Upper lobe of right lung (tissue), 1 donor: ENCODE data around the gene GFRA1. TPM values are rescaled to one million over a fixed set of nuclear protein-coding genes. Genes with fewer than 3 reads are reported as not detected.
A peak's percentile ranks its signal among the peaks of the same experiment; 100 is the strongest.

ENCODE experiments used
- ATAC-seq: fragments of 200-7000 bp; cut with Tn5 transposase; one replicate; pipeline ENCODE4 v1.9.1; 2020; ENCODE audit warnings: mild to moderate bottlenecking, moderate library complexity
- DNase-seq: peaks from one replicate; pipeline ENCODE4 v3.0.0-alpha.2; 2020
- H3K27ac ChIP-seq: fragments of 200-600 bp; one replicate; pipeline ENCODE4 v1.8.0; 2022
- H3K27me3 ChIP-seq: fragments of 200-600 bp; one replicate; pipeline ENCODE4 v1.8.0; 2022; ENCODE audit warnings: mild to moderate bottlenecking
- H3K36me3 ChIP-seq: fragments of 200-600 bp; one replicate; pipeline ENCODE4 v1.8.0; 2022
- H3K4me1 ChIP-seq: fragments of 200-600 bp; one replicate; pipeline ENCODE4 v1.8.0; 2022
- H3K4me3 ChIP-seq: fragments of 200-600 bp; one replicate; pipeline ENCODE4 v1.8.0; 2022; ENCODE audit warnings: mild to moderate bottlenecking
- H3K9me3 ChIP-seq: fragments of 200-600 bp; one replicate; pipeline ENCODE4 v1.8.0; 2022
- CTCF ChIP-seq: fragments of 200-600 bp; IDR thresholded peaks from one replicate; pipeline ENCODE4 v1.8.0; 2022; ENCODE audit warnings: antibody characterized with exemption
- intact Hi-C: fragments of 100-400 bp; cut with DNase I; formaldehyde crosslinking; loops from one replicate; pipeline ENCODE4 v1.11.0; 2022
- total RNA-seq: library from RNA; stranded (reverse); fragmentation: NEBNext Ultra II Directional; extraction: Animal tissue kit (Norgen Biotek cat#: 25700); gene quantifications from one replicate; pipeline ENCODE4 v1.2.1, GENCODE V29; 2021
- donor health status: DM: no; HTN: yes; CAD: no; lungs with severe emphysema.

GFRA1 gene
- total RNA-seq, 1 donor from 2014 or later, result 3.4 TPM

- Histone ChIP-seq H3K4me3 (no peak overlapping the region), H3K4me1 (no peaks in the 10 kb centered on the region), H3K27me3 (no peaks in the 10 kb centered on the region), H3K9me3 (no peaks in the 10 kb centered on the region), H3K27ac (no peak overlapping the region), H3K36me3 (no peaks in the 10 kb centered on the region)
- intact Hi-C loops, result no loop called here
- no peak for TF ChIP-seq CTCF
- ATAC-seq, result no peak
- DNase-seq, result no peak
These were observed 143.0 kb downstream of the GFRA1 start for GRCh38 chr10:116130006-116130405.

- DNase-seq (no peak), ATAC-seq (no peak)
- Histone ChIP-seq H3K9me3 (no peaks in the 10 kb centered on the region), H3K4me1 (no peaks in the 10 kb centered on the region), H3K27ac (no peak overlapping the region), H3K36me3 (no peaks in the 10 kb centered on the region), H3K27me3 (no peaks in the 10 kb centered on the region), H3K4me3 (no peak overlapping the region)
- intact Hi-C loops, result no loop called here
- TF ChIP-seq CTCF, result no peak
These were observed 145.9 kb downstream of the GFRA1 start for GRCh38 chr10:116126954-116127695.

GRCh38 chr10:116126239-116126638, 146.8 kb downstream of the GFRA1 start:
- H3K27ac ChIP-seq, result no peak overlapping the region
- intact Hi-C loops, result no loop called here
- H3K9me3 ChIP-seq, result no peaks in the 10 kb centered on the region
- no peak for TF ChIP-seq CTCF
- ATAC-seq, result peak; percentile 28
- H3K27me3 ChIP-seq, result no peaks in the 10 kb centered on the region
- no peaks in the 10 kb centered on the region for H3K4me1 ChIP-seq
- DNase-seq, result no peak
- H3K4me3 ChIP-seq, result no peak overlapping the region
- no peaks in the 10 kb centered on the region for H3K36me3 ChIP-seq

GRCh38 chr10:116125180-116125579, 147.8 kb downstream of the GFRA1 start:
- ATAC-seq (no peak), DNase-seq (no peak)
- no peak overlapping the region for H3K4me3 ChIP-seq

GRCh38 chr10:116124777-116125176, 148.2 kb downstream of the GFRA1 start:
- ATAC-seq, result no peak
- no peaks in the 10 kb centered on the region for H3K4me1 ChIP-seq
- no peak for TF ChIP-seq CTCF
- intact Hi-C loops, result no loop called here
- H3K4me3 ChIP-seq, result no peak overlapping the region
- no peaks in the 10 kb centered on the region for H3K36me3 ChIP-seq
- H3K27ac ChIP-seq, result no peak overlapping the region
- DNase-seq, result no peak
- no peaks in the 10 kb centered on the region for H3K9me3 ChIP-seq
- H3K27me3 ChIP-seq, result no peaks in the 10 kb centered on the region

More at GRCh38 chr10:116125180-116125579, 147.8 kb downstream of the GFRA1 start:
- no peaks in the 10 kb centered on the region for H3K36me3 ChIP-seq
- no peak for TF ChIP-seq CTCF
- no peaks in the 10 kb centered on the region for H3K27me3 ChIP-seq
- H3K4me1 ChIP-seq, result no peaks in the 10 kb centered on the region
- no peaks in the 10 kb centered on the region for H3K9me3 ChIP-seq
- intact Hi-C loops, result no loop called here
- no peak overlapping the region for H3K27ac ChIP-seq
